Urothelium cell line (cell line): ENCODE results near the gene SP9.

Experiments used
- DNase-seq: peaks from one replicate; pipeline ENCODE4 v3.0.0; 2011; ENCODE audit warnings: low spot score, mixed read lengths
- FAIRE-seq: peaks from 2 replicates; lab custom pipeline; 2011; peaks lifted over from hg19 to GRCh38; lab: Jason Lieb, UNC

SP9 gene

GRCh38 chr2:174334781-174335251 lies at the start of gene SP9:
Gene SP9, plus strand, starts transcription at chr2:174334954. Its CDS starts 139 bp downstream, at chr2:174335093.
- DNase-seq = no peak
- FAIRE-seq = no peak

- DNase-seq (no peak), FAIRE-seq (no peak)
Measured at GRCh38 chr2:174286172-174286571, 48.6 kb upstream of the SP9 start.

- DNase-seq (no peak), FAIRE-seq (no peak)
Measured at GRCh38 chr2:174292908-174293307, 41.8 kb upstream of the SP9 start.

- FAIRE-seq = no peak
- DNase-seq = no peak
Measured at GRCh38 chr2:174300114-174300513, 34.6 kb upstream of the SP9 start.

- DNase-seq (no peak), FAIRE-seq (no peak)
Measured at GRCh38 chr2:174312581-174313234, 22.0 kb upstream of the SP9 start.

GRCh38 chr2:174322149-174322548 lies 12.6 kb upstream of the SP9 start:
- FAIRE-seq (no peak), DNase-seq (no peak)

- FAIRE-seq (no peak), DNase-seq (no peak)
Measured at GRCh38 chr2:174322746-174323145, 12.0 kb upstream of the SP9 start.

- no peak for FAIRE-seq
Measured at GRCh38 chr2:174324530-174324929, 10.2 kb upstream of the SP9 start.

GRCh38 chr2:174325373-174326160 lies 9.2 kb upstream of the SP9 start:
- no peak for DNase-seq
- no peak for FAIRE-seq

More at GRCh38 chr2:174324530-174324929, 10.2 kb upstream of the SP9 start:
- DNase-seq = no peak

GRCh38 chr2:174326161-174327020 lies 8.4 kb upstream of the SP9 start:
- DNase-seq (no peak), FAIRE-seq (no peak)

GRCh38 chr2:174327021-174327840 lies 7.5 kb upstream of the SP9 start:
- DNase-seq (no peak), FAIRE-seq (no peak)

- FAIRE-seq (no peak), DNase-seq (no peak)
Measured at GRCh38 chr2:174327841-174328113, 7.0 kb upstream of the SP9 start.

- FAIRE-seq = no peak
- DNase-seq = no peak
Measured at GRCh38 chr2:174328114-174328960, 6.4 kb upstream of the SP9 start.

- no peak for FAIRE-seq
- no peak for DNase-seq
Measured at GRCh38 chr2:174328961-174329715, 5.6 kb upstream of the SP9 start.

- DNase-seq (no peak), FAIRE-seq (no peak)
Measured at GRCh38 chr2:174330945-174331594, 3.7 kb upstream of the SP9 start.

- DNase-seq = no peak
- no peak for FAIRE-seq
Measured at GRCh38 chr2:174331595-174332216, 3.0 kb upstream of the SP9 start.

- FAIRE-seq (no peak), DNase-seq (peak; percentile 65)
Measured at GRCh38 chr2:174332217-174332963, 2.4 kb upstream of the SP9 start.
